ENCODE results near the gene TFDP3.

Gene TFDP3, protein sequence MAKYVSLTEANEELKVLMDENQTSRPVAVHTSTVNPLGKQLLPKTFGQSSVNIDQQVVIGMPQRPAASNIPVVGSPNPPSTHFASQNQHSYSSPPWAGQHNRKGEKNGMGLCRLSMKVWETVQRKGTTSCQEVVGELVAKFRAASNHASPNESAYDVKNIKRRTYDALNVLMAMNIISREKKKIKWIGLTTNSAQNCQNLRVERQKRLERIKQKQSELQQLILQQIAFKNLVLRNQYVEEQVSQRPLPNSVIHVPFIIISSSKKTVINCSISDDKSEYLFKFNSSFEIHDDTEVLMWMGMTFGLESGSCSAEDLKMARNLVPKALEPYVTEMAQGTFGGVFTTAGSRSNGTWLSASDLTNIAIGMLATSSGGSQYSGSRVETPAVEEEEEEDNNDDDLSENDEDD

DNA sequence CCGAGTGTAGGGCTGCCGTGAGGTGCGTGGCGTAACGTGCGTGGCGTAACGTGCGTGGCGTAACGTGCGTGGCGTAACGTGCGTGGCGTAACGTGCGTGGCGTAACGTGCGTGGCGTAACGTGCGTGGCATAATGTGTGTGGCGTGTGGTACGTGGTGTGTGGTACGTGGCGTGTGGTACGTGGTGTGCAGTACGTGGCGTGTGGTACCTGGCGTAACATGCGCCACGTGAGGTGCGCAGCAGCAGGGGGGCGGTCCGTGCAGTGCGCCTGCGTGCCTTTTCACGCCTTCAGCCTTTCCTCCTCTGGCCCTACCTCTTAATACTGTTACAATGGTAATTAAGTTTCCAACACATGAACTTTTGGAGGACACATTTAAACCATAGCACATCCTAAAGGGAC lies at the start of gene TFDP3:
TSS of gene TFDP3 (minus strand) at position 26 of the 400 bp plus-strand sequence. CDS start 95 bp downstream, outside the sequence.
- no peak for TF ChIP-seq EZH2 (IDR thresholded peaks at IDR 0.05)
- TF ChIP-seq POLR2AphosphoS5 (IDR thresholded peaks at IDR 0.05; ENCODE audit: borderline replicate concordance, low read depth, low read length): no peak
- TF ChIP-seq FOXP2 (optimal IDR thresholded peaks at IDR 0.05; ENCODE audit: control extremely low read depth, extremely low read length, insufficient read depth): no peak
- Histone ChIP-seq H3K36me3 (ENCODE audit: insufficient read depth, low read length) (no peaks in the 10 kb centered on the region), H3K4me3 (no peak within 1 kb of the TSS), H3K27ac (no peak within 1 kb of the TSS), H3K9ac (ENCODE audit: insufficient read length) (no peak within 1 kb of the TSS), H3K9me3 (ENCODE audit: low read depth, low read length) (no peaks in the 10 kb centered on the region)
- DNase-seq (ENCODE audit: low read depth, low spot score): no peak

DNA sequence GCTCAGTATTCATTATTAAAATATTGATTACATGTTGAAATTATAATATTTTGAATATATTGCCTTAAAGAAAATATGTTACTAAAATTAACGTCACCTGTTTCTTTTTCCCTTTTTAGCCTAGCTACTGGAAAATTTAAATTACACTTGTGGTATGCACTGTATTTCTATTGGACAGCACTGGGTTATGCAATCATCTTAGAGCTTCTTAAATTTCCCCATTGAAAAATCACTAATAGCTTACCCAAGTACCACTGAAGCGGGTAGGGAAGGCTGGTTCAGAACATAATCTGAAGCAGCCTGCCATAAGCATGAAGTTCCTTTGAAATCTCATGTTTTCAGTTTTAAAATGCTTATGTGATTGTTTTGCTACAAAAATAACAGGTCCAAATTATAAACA lies 49.5 kb upstream of the TFDP3 start:
- TF ChIP-seq POLR2AphosphoS5 (IDR thresholded peaks at IDR 0.05; ENCODE audit: borderline replicate concordance, low read depth, low read length) (no peak), FOXP2 (optimal IDR thresholded peaks at IDR 0.05; ENCODE audit: control extremely low read depth, extremely low read length, insufficient read depth) (no peak), EZH2 (IDR thresholded peaks at IDR 0.05) (no peak)
- Histone ChIP-seq H3K4me3 (no peak overlapping the region), H3K27ac (no peak overlapping the region), H3K9ac (ENCODE audit: insufficient read length) (no peak overlapping the region), H3K36me3 (ENCODE audit: insufficient read depth, low read length) (no peaks in the 10 kb centered on the region), H3K9me3 (ENCODE audit: low read depth, low read length) (no peaks in the 10 kb centered on the region)
- DNase-seq (ENCODE audit: low read depth, low spot score): no peak

DNA sequence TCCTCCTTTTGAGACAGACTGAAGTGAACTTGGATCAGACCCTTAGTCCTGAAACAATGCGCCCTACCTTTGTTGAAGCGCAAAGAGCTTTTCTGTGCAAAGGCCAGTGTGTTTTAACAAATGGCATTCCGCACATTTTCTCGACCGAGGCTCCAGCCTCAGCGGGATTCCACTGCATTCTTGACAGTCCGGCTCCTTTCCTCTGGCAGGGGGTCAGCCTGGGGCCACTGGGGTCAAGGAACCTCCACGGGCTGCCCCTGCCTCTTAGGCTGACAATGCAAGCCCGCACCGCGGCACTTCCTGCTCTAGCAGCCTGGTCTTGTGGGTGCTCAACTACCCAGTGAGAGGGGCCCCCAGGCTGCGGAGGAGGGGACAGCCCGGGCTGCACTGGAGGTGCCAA lies 47.2 kb upstream of the TFDP3 start:
- Histone ChIP-seq H3K4me3 (no peak overlapping the region), H3K9me3 (ENCODE audit: low read depth, low read length) (no peaks in the 10 kb centered on the region), H3K27ac (no peak overlapping the region), H3K36me3 (ENCODE audit: insufficient read depth, low read length) (no peaks in the 10 kb centered on the region), H3K9ac (ENCODE audit: insufficient read length) (no peak overlapping the region)
- TF ChIP-seq FOXP2 (optimal IDR thresholded peaks at IDR 0.05; ENCODE audit: control extremely low read depth, extremely low read length, insufficient read depth) (no peak), EZH2 (IDR thresholded peaks at IDR 0.05) (no peak), POLR2AphosphoS5 (IDR thresholded peaks at IDR 0.05; ENCODE audit: borderline replicate concordance, low read depth, low read length) (no peak)
- DNase-seq (ENCODE audit: low read depth, low spot score): no peak

DNA sequence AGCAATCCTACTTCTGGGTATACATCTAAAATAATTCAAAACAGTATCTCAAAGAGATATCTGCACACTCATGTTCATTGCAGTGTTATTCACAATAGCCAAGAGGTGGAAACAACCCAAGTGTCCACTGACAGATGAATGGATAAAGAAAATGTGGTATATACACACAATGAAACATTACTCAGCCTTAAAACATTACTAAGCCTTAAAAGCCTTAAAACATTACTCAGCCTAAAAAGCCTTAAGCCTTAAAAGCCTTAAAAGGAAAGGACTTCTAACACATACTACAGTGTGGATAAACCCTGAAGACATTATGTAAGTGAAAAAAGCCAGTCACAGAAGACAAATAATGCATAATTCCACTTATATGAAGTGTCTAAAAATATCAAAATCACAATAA lies 40.3 kb upstream of the TFDP3 start:
- no peak overlapping the region for H3K4me3 ChIP-seq
- H3K9ac ChIP-seq (ENCODE audit: insufficient read length): no peak overlapping the region
- no peak for DNase-seq (ENCODE audit: low read depth, low spot score)
- H3K27ac ChIP-seq: no peak overlapping the region
- H3K36me3 ChIP-seq (ENCODE audit: insufficient read depth, low read length): no peaks in the 10 kb centered on the region
- TF ChIP-seq POLR2AphosphoS5 (IDR thresholded peaks at IDR 0.05; ENCODE audit: borderline replicate concordance, low read depth, low read length) (no peak), EZH2 (IDR thresholded peaks at IDR 0.05) (no peak), FOXP2 (optimal IDR thresholded peaks at IDR 0.05; ENCODE audit: control extremely low read depth, extremely low read length, insufficient read depth) (no peak)
- H3K9me3 ChIP-seq (ENCODE audit: low read depth, low read length): no peaks in the 10 kb centered on the region

- Histone ChIP-seq H3K36me3 (ENCODE audit: insufficient read depth, low read length) (no peaks in the 10 kb centered on the region), H3K27ac (no peak overlapping the region), H3K9me3 (ENCODE audit: low read depth, low read length) (no peaks in the 10 kb centered on the region), H3K9ac (ENCODE audit: insufficient read length) (no peak overlapping the region), H3K4me3 (no peak overlapping the region)
- DNase-seq (ENCODE audit: low read depth, low spot score): no peak
- TF ChIP-seq EZH2 (IDR thresholded peaks at IDR 0.05): no peak
- no peak for TF ChIP-seq POLR2AphosphoS5 (IDR thresholded peaks at IDR 0.05; ENCODE audit: borderline replicate concordance, low read depth, low read length)
- TF ChIP-seq FOXP2 (optimal IDR thresholded peaks at IDR 0.05; ENCODE audit: control extremely low read depth, extremely low read length, insufficient read depth): no peak
Observed at GRCh38 chrX:133254666-133255065, 36.5 kb upstream of the TFDP3 start.

- no peak overlapping the region for H3K9ac ChIP-seq (ENCODE audit: insufficient read length)
- no peaks in the 10 kb centered on the region for H3K9me3 ChIP-seq (ENCODE audit: low read depth, low read length)
- H3K27ac ChIP-seq: no peak overlapping the region
- no peak for DNase-seq (ENCODE audit: low read depth, low spot score)
- H3K36me3 ChIP-seq (ENCODE audit: insufficient read depth, low read length): no peaks in the 10 kb centered on the region
- TF ChIP-seq POLR2AphosphoS5 (IDR thresholded peaks at IDR 0.05; ENCODE audit: borderline replicate concordance, low read depth, low read length): no peak
- TF ChIP-seq FOXP2 (optimal IDR thresholded peaks at IDR 0.05; ENCODE audit: control extremely low read depth, extremely low read length, insufficient read depth): no peak
- TF ChIP-seq EZH2 (IDR thresholded peaks at IDR 0.05): no peak
- no peak overlapping the region for H3K4me3 ChIP-seq
Observed at GRCh38 chrX:133251204-133251603, 33.0 kb upstream of the TFDP3 start.

- Histone ChIP-seq H3K9me3 (ENCODE audit: low read depth, low read length) (no peaks in the 10 kb centered on the region), H3K27ac (no peak overlapping the region), H3K9ac (ENCODE audit: insufficient read length) (no peak overlapping the region), H3K4me3 (no peak overlapping the region), H3K36me3 (ENCODE audit: insufficient read depth, low read length) (no peaks in the 10 kb centered on the region)
- no peak for TF ChIP-seq POLR2AphosphoS5 (IDR thresholded peaks at IDR 0.05; ENCODE audit: borderline replicate concordance, low read depth, low read length)
- no peak for TF ChIP-seq FOXP2 (optimal IDR thresholded peaks at IDR 0.05; ENCODE audit: control extremely low read depth, extremely low read length, insufficient read depth)
- TF ChIP-seq EZH2 (IDR thresholded peaks at IDR 0.05): no peak
- no peak for DNase-seq (ENCODE audit: low read depth, low spot score)
Observed at GRCh38 chrX:133250184-133251100, 32.3 kb upstream of the TFDP3 start.
